GM23338 (cell line): ENCODE data around the gene NT5M. TPM values are rescaled to one million over a fixed set of nuclear protein-coding genes. Genes with fewer than 3 reads are reported as not detected.

ENCODE experiments used
- ATAC-seq: fragments of 200-7000 bp; cut with Tn5 transposase; 3 replicates; pipeline ENCODE4 v1.9.1; 2020
- DNase-seq: peaks from one replicate; pipeline ENCODE4 v3.0.0-alpha.2; 2015; ENCODE audit warnings: low spot score
- H2AFZ ChIP-seq: fragments of 200-600 bp; sonication (generic); 2 replicates; pipeline ENCODE4 v1.8.0; 2016; ENCODE audit warnings: antibody characterized with exemption, mild to moderate bottlenecking, moderate library complexity
- H3F3A ChIP-seq: fragments of 200-600 bp; sonication (generic); replicated peaks from 2 replicates; pipeline ENCODE4 v1.8.0; 2017; ENCODE audit warnings: antibody characterized with exemption, mixed run types, low read depth
- H3K27ac ChIP-seq: fragments of 200-600 bp; sonication (generic); 2 replicates; pipeline ENCODE4 v1.6.1; 2016; ENCODE audit warnings: low read depth
- H3K27me3 ChIP-seq: fragments of 200-600 bp; sonication (generic); 2 replicates; pipeline ENCODE4 v1.8.0; 2016; ENCODE audit warnings: mild to moderate bottlenecking, mixed run types, moderate library complexity; ENCODE audit not compliant: insufficient read depth
- H3K36me3 ChIP-seq: fragments of 200-600 bp; sonication (generic); 2 replicates; pipeline ENCODE4 v1.8.0; 2016; ENCODE audit warnings: mild to moderate bottlenecking; ENCODE audit not compliant: insufficient read depth
- H3K4me1 ChIP-seq: fragments of 200-600 bp; sonication (generic); 2 replicates; pipeline ENCODE4 v1.8.0; 2016; ENCODE audit warnings: mild to moderate bottlenecking, moderate library complexity; ENCODE audit not compliant: insufficient read depth
- H3K4me2 ChIP-seq: fragments of 200-600 bp; sonication (generic); 2 replicates; pipeline ENCODE4 v1.7.1; 2017; ENCODE audit warnings: mixed run types
- H3K4me3 ChIP-seq: fragments of 200-600 bp; sonication (generic); 2 replicates; pipeline ENCODE4 v1.6.1; 2016; ENCODE audit warnings: mixed run types
- H3K79me2 ChIP-seq: fragments of 200-600 bp; sonication (generic); replicated peaks from 2 replicates; pipeline ENCODE4 v1.8.0; 2017; ENCODE audit warnings: mild to moderate bottlenecking; ENCODE audit not compliant: insufficient read depth
- H3K9me2 ChIP-seq: fragments of 200-600 bp; sonication (generic); 2 replicates; pipeline ENCODE4 v1.8.0; 2017; ENCODE audit not compliant: insufficient read depth
- H4K20me1 ChIP-seq: fragments of 200-600 bp; sonication (generic); replicated peaks from 2 replicates; pipeline ENCODE4 v1.8.0; 2017; ENCODE audit warnings: mild to moderate bottlenecking; ENCODE audit not compliant: insufficient read depth
- H3K27ac Mint-ChIP-seq: 2 replicates; pipeline ENCODE4 v1.8.0; 2020; ENCODE audit warnings: inconsistent platforms, mild to moderate bottlenecking, moderate library complexity, mixed read lengths
- H3K27me3 Mint-ChIP-seq: 3 replicates; pipeline ENCODE4 v1.8.0; 2022; ENCODE audit warnings: low read depth, mild to moderate bottlenecking, moderate library complexity, mixed read lengths, inconsistent platforms; ENCODE audit not compliant: insufficient read depth, poor library complexity
- H3K36me3 Mint-ChIP-seq: 3 replicates; pipeline ENCODE4 v1.8.0; 2021; ENCODE audit warnings: low read depth, mild to moderate bottlenecking, inconsistent platforms, moderate library complexity, mixed read lengths
- H3K4me1 Mint-ChIP-seq: 3 replicates; pipeline ENCODE4 v1.8.0; 2020; ENCODE audit warnings: mild to moderate bottlenecking, inconsistent platforms, mixed read lengths
- H3K4me3 Mint-ChIP-seq: 3 replicates; pipeline ENCODE4 v1.8.0; 2021; ENCODE audit warnings: moderate library complexity, mild to moderate bottlenecking, inconsistent platforms, mixed read lengths
- H3K9me3 Mint-ChIP-seq: 3 replicates; pipeline ENCODE4 v1.8.0; 2020; ENCODE audit warnings: moderate library complexity, mild to moderate bottlenecking, inconsistent platforms, mixed read lengths
- CREB1 ChIP-seq: fragments of 250-450 bp; sonication (Bioruptor Pico); IDR thresholded peaks from 2 replicates; pipeline ENCODE4 v1.5.0; 2020; ENCODE audit warnings: low read depth, mild to moderate bottlenecking, moderate library complexity
- CTCF ChIP-seq, 2 experiments: fragments of 200-600 bp in 1 of 2; sonication (generic) in 1 of 2; conservative IDR thresholded peaks; 2 replicates each; pipeline versions ENCODE4 v1.5.1 to v1.6.1; 2016 to 2017; ENCODE audit warnings: antibody characterized with exemption in 2 of 2, low read depth in 2 of 2, mild to moderate bottlenecking in 2 of 2, moderate library complexity in 1 of 2
- EZH2 ChIP-seq: fragments of 200-600 bp; sonication (generic); IDR thresholded peaks from one replicate; pipeline ENCODE4 v1.8.0; 2017; ENCODE audit warnings: antibody characterized with exemption, mild to moderate bottlenecking, low read depth; ENCODE audit not compliant: unreplicated experiment
- EZH2phosphoT487 ChIP-seq: fragments of 200-600 bp; sonication (generic); IDR thresholded peaks from one replicate; pipeline ENCODE4 v1.8.1; 2018; ENCODE audit warnings: antibody characterized with exemption; ENCODE audit not compliant: unreplicated experiment
- NANOG ChIP-seq: IDR thresholded peaks from 2 replicates; pipeline ENCODE4 v1.6.1; 2016; ENCODE audit warnings: antibody characterized with exemption, borderline replicate concordance
- REST ChIP-seq: IDR thresholded peaks from one replicate; pipeline ENCODE4 v1.6.1; 2018; ENCODE audit warnings: antibody characterized with exemption; ENCODE audit not compliant: unreplicated experiment
- STAT1 ChIP-seq: IDR thresholded peaks from one replicate; pipeline ENCODE4 v1.6.1; 2016; ENCODE audit warnings: antibody characterized with exemption; ENCODE audit not compliant: unreplicated experiment
- ZNF114 ChIP-seq: fragments of 250-450 bp; sonication (Bioruptor Pico); IDR thresholded peaks from 2 replicates; pipeline ENCODE4 v1.5.0; 2020; ENCODE audit warnings: mild to moderate bottlenecking, moderate library complexity
- polyA plus RNA-seq: library from polyadenylated mRNA; unstranded; fragments of >200 nt; fragmentation: Nextera tagmentation; extraction: Ambion mirVana; gene quantifications from 2 replicates; pipeline ENCODE4 v1.2.1, GENCODE V29; 2016
- total RNA-seq: library from RNA; depleted of rRNA; stranded (reverse); fragments of >200 nt; shearing (Covaris generic); gene quantifications from 2 replicates; pipeline ENCODE4 v1.2.3, GENCODE V29; 2014
- TF ChIP-seq, protein P1 (sequence below): fragments of 250-450 bp; sonication (Bioruptor Pico); IDR thresholded peaks from 2 replicates; pipeline ENCODE4 v1.5.0; 2020; ENCODE audit warnings: mild to moderate bottlenecking, moderate library complexity
- TF ChIP-seq, protein P2 (sequence below): IDR thresholded peaks from 2 replicates; pipeline ENCODE4 v1.6.1; 2016; ENCODE audit warnings: antibody characterized with exemption

NT5M gene
- total and polyA plus RNA-seq, 2 experiments from 2014 or later, result 6.0 to 10.6 TPM

DNA sequence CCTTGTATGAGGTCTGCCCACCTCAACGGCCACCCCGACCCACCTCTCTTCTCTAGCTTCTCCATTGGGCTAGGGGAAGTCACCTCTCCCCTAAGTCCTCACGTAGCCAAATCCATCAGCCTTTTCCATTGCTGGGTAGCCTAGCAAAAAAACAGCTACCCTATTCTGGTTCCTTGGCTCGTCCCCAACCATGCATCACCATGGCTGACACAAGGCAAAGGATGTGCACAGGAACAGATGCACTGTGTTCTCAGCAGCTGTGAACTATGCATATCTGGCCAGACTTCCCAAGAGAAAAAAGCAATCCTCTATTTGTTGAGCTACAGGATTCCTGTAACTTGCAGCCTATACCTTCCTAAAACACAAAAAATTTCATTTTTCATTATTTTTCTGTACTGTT lies 44.2 kb upstream of the NT5M start (continued):
- TF ChIP-seq, protein P1, sequence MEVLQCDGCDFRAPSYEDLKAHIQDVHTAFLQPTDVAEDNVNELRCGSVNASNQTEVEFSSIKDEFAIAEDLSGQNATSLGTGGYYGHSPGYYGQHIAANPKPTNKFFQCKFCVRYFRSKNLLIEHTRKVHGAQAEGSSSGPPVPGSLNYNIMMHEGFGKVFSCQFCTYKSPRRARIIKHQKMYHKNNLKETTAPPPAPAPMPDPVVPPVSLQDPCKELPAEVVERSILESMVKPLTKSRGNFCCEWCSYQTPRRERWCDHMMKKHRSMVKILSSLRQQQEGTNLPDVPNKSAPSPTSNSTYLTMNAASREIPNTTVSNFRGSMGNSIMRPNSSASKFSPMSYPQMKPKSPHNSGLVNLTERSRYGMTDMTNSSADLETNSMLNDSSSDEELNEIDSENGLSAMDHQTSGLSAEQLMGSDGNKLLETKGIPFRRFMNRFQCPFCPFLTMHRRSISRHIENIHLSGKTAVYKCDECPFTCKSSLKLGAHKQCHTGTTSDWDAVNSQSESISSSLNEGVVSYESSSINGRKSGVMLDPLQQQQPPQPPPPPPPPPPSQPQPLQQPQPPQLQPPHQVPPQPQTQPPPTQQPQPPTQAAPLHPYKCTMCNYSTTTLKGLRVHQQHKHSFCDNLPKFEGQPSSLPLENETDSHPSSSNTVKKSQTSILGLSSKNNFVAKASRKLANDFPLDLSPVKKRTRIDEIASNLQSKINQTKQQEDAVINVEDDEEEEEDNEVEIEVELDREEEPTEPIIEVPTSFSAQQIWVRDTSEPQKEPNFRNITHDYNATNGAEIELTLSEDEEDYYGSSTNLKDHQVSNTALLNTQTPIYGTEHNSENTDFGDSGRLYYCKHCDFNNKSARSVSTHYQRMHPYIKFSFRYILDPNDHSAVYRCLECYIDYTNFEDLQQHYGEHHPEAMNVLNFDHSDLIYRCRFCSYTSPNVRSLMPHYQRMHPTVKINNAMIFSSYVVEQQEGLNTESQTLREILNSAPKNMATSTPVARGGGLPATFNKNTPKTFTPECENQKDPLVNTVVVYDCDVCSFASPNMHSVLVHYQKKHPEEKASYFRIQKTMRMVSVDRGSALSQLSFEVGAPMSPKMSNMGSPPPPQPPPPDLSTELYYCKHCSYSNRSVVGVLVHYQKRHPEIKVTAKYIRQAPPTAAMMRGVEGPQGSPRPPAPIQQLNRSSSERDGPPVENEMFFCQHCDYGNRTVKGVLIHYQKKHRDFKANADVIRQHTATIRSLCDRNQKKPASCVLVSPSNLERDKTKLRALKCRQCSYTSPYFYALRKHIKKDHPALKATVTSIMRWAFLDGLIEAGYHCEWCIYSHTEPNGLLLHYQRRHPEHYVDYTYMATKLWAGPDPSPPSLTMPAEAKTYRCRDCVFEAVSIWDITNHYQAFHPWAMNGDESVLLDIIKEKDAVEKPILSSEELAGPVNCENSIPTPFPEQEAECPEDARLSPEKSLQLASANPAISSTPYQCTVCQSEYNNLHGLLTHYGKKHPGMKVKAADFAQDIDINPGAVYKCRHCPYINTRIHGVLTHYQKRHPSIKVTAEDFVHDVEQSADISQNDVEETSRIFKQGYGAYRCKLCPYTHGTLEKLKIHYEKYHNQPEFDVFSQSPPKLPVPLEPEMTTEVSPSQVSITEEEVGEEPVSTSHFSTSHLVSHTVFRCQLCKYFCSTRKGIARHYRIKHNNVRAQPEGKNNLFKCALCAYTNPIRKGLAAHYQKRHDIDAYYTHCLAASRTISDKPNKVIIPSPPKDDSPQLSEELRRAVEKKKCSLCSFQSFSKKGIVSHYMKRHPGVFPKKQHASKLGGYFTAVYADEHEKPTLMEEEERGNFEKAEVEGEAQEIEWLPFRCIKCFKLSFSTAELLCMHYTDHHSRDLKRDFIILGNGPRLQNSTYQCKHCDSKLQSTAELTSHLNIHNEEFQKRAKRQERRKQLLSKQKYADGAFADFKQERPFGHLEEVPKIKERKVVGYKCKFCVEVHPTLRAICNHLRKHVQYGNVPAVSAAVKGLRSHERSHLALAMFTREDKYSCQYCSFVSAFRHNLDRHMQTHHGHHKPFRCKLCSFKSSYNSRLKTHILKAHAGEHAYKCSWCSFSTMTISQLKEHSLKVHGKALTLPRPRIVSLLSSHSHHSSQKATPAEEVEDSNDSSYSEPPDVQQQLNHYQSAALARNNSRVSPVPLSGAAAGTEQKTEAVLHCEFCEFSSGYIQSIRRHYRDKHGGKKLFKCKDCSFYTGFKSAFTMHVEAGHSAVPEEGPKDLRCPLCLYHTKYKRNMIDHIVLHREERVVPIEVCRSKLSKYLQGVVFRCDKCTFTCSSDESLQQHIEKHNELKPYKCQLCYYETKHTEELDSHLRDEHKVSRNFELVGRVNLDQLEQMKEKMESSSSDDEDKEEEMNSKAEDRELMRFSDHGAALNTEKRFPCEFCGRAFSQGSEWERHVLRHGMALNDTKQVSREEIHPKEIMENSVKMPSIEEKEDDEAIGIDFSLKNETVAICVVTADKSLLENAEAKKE, result no peak
- TF ChIP-seq NANOG (no peak), ZNF114 (CRISPR knock-in tag) (no peak), STAT1 (no peak), EZH2phosphoT487 (no peak)
- TF ChIP-seq, protein P2, sequence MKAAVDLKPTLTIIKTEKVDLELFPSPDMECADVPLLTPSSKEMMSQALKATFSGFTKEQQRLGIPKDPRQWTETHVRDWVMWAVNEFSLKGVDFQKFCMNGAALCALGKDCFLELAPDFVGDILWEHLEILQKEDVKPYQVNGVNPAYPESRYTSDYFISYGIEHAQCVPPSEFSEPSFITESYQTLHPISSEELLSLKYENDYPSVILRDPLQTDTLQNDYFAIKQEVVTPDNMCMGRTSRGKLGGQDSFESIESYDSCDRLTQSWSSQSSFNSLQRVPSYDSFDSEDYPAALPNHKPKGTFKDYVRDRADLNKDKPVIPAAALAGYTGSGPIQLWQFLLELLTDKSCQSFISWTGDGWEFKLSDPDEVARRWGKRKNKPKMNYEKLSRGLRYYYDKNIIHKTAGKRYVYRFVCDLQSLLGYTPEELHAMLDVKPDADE, result no peak

DNA sequence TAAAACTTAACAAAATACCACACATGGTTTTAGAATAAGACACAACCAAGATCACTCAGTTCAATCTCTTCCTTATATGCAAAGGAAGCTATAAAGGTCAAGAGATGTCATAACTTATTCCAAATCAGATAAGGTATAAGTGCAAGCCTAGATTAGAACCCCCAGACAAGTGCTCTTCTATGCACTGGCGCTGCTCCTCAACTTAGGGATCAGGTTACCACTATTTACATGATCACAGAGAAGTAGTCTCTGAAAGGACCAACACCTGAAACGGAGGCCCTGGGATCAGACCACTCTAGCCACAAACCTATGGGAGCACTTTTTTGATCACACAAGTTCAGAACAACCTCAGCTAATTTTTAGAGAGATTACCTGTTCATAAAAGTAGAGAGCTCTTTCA lies 38.7 kb upstream of the NT5M start:
- Mint-ChIP-seq H3K4me1 (peaks cover 4% of the 10 kb centered on the region; the same call in 2 of the 3 replicates), H3K9me3 (no peaks in the 10 kb centered on the region), H3K27ac (no peak overlapping the region), H3K4me3 (no peak overlapping the region), H3K27me3 (no peaks in the 10 kb centered on the region), H3K36me3 (peaks cover 72% of the 10 kb centered on the region)
- Histone ChIP-seq H3K4me3 (no peak overlapping the region), H3K27ac (no peak overlapping the region), H2AFZ (no peak overlapping the region), H3K9me2 (no peaks in the 10 kb centered on the region), H3K4me2 (no peak overlapping the region), H3F3A (0 out of 2 replicates have a peak, but pooled peaks cover 6% of the 10 kb centered on the region), H3K79me2 (no peaks in the 10 kb centered on the region), H3K36me3 (peaks cover 70% of the 10 kb centered on the region), H3K27me3 (no peaks in the 10 kb centered on the region), H4K20me1 (peaks cover 5% of the 10 kb centered on the region), H3K4me1 (no peaks in the 10 kb centered on the region)
- ATAC-seq (peak; percentile 60), DNase-seq (peak; percentile 11)
- TF ChIP-seq CTCF (conservative IDR thresholded peaks at IDR 0.05; ENCODE audit: low read depth in 2 of 2), result no peak
- TF ChIP-seq REST, result no peak
- TF ChIP-seq EZH2, result no peak
- TF ChIP-seq CREB1 (CRISPR knock-in tag), result no peak
- TF ChIP-seq STAT1, result no peak
- TF ChIP-seq, protein P2, result no peak
- TF ChIP-seq EZH2phosphoT487, result no peak
